H54 (cell line): ENCODE data around the gene FHIT.

ENCODE experiments used
- DNase-seq: peaks from one replicate; pipeline ENCODE4 v3.0.0; 2011; ENCODE audit warnings: low spot score, mixed read lengths; ENCODE audit not compliant: insufficient read length
- FAIRE-seq: peaks from 3 replicates; lab custom pipeline; 2011; peaks lifted over from hg19 to GRCh38; lab: Jason Lieb, UNC
- POLR2A ChIP-seq: IDR thresholded peaks from 2 replicates; pipeline ENCODE4 v1.6.1; 2011; ENCODE audit warnings: low read depth, mild to moderate bottlenecking, low read length

Gene FHIT

GRCh38 chr3:60979461-60980341 lies 271.6 kb downstream of the FHIT start:
- DNase-seq (no peak), FAIRE-seq (no peak)
- TF ChIP-seq POLR2A = no peak

- DNase-seq (no peak), FAIRE-seq (no peak)
- TF ChIP-seq POLR2A = no peak
Measured at GRCh38 chr3:60973321-60973720, 277.9 kb downstream of the FHIT start.

- DNase-seq = no peak
- FAIRE-seq = no peak
- TF ChIP-seq POLR2A = no peak
Measured at GRCh38 chr3:60972599-60972998, 278.7 kb downstream of the FHIT start.

GRCh38 chr3:60970850-60971249 lies 280.4 kb downstream of the FHIT start:
- no peak for TF ChIP-seq POLR2A
- no peak for DNase-seq
- no peak for FAIRE-seq

GRCh38 chr3:60967141-60967540 lies 284.1 kb downstream of the FHIT start:
- no peak for TF ChIP-seq POLR2A
- no peak for FAIRE-seq
- no peak for DNase-seq

GRCh38 chr3:60957541-60957940 lies 293.7 kb downstream of the FHIT start:
- no peak for DNase-seq
- TF ChIP-seq POLR2A = no peak
- no peak for FAIRE-seq

- FAIRE-seq (no peak), DNase-seq (no peak)
- no peak for TF ChIP-seq POLR2A
Measured at GRCh38 chr3:60956729-60957128, 294.5 kb downstream of the FHIT start.

- no peak for DNase-seq
- no peak for FAIRE-seq
- TF ChIP-seq POLR2A = no peak
Measured at GRCh38 chr3:60955034-60955433, 296.2 kb downstream of the FHIT start.

- FAIRE-seq (no peak), DNase-seq (no peak)
- TF ChIP-seq POLR2A = no peak
Measured at GRCh38 chr3:60954048-60954447, 297.2 kb downstream of the FHIT start.

GRCh38 chr3:60953351-60953750 lies 297.9 kb downstream of the FHIT start:
- no peak for TF ChIP-seq POLR2A
- FAIRE-seq (no peak), DNase-seq (no peak)

- no peak for DNase-seq
- TF ChIP-seq POLR2A = no peak
- no peak for FAIRE-seq
Measured at GRCh38 chr3:60952055-60952454, 299.2 kb downstream of the FHIT start.

- DNase-seq = no peak
- no peak for FAIRE-seq
- no peak for TF ChIP-seq POLR2A
Measured at GRCh38 chr3:60949146-60949545, 302.1 kb downstream of the FHIT start.

GRCh38 chr3:60948488-60948887 lies 302.8 kb downstream of the FHIT start:
- no peak for TF ChIP-seq POLR2A
- no peak for FAIRE-seq
- DNase-seq = no peak

- FAIRE-seq (peak; percentile 78), DNase-seq (peak; percentile 22)
- TF ChIP-seq POLR2A = no peak
Measured at GRCh38 chr3:60935709-60936108, 315.5 kb downstream of the FHIT start.

- no peak for TF ChIP-seq POLR2A
- FAIRE-seq (no peak), DNase-seq (no peak)
Measured at GRCh38 chr3:60933824-60934223, 317.4 kb downstream of the FHIT start.
